ENCODE measurements around the gene CST9.

DNA sequence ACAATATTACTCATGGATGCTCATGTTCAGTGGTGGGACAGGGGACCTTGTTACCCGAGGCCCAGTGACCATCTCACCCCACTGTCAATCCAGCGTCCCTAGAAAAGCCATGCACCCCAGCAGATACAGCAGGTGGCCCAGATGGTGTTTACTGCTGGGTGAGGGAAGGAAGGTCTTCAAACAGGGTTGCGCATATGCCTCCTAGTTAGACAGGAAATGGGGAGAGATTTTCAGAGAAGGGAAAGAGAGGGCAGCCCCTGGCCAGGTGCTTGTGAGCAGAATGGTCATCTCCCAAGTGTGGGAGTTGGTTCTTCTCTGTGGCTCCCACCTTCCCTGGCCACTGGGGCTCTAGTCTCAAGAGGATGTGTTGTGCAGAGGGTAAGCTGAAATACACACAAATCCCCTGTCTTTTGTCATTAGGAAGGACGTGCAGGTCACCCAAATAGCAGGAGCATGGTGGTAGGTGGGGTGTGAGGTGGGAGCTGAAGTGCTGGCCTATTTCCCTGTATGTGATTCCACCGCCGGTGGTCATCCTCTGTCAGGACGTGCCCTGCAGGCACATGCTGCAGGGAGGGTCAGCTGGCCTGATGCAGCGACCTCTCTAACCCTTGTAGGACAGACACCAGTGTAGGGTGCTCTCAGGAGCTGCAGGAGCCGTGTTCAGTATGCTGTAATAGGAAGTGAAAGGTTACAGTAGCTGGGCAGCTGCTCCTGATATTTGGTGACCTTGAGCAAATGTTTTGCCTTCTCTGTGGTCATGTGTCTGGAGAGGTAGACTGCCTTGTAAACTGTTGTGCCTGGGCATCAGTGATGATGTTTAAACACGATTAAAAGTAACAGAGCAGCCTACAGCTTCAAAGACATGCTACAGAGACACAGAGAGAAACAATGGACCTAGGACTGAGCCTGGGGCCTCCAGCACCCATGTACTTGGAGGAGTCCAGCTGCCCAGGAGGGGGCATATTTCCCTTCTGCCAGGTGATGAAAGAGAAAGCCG lies 35.3 kb upstream of the CST9 start:
- TF ChIP-seq, protein P1, sequence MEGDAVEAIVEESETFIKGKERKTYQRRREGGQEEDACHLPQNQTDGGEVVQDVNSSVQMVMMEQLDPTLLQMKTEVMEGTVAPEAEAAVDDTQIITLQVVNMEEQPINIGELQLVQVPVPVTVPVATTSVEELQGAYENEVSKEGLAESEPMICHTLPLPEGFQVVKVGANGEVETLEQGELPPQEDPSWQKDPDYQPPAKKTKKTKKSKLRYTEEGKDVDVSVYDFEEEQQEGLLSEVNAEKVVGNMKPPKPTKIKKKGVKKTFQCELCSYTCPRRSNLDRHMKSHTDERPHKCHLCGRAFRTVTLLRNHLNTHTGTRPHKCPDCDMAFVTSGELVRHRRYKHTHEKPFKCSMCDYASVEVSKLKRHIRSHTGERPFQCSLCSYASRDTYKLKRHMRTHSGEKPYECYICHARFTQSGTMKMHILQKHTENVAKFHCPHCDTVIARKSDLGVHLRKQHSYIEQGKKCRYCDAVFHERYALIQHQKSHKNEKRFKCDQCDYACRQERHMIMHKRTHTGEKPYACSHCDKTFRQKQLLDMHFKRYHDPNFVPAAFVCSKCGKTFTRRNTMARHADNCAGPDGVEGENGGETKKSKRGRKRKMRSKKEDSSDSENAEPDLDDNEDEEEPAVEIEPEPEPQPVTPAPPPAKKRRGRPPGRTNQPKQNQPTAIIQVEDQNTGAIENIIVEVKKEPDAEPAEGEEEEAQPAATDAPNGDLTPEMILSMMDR (conservative IDR thresholded peaks at IDR 0.05; ENCODE audit: low read depth, low read length) = no peak
- no peak for TF ChIP-seq EZH2phosphoT487 (IDR thresholded peaks at IDR 0.05; ENCODE audit: borderline replicate concordance, low read length)
- TF ChIP-seq EZH2 (IDR thresholded peaks at IDR 0.05; ENCODE audit: low read length, unreplicated experiment) = no peak

All from PC-3 (cell line).